Renal cortex interstitium (tissue), 11 donors: Measurements from ENCODE around the gene RASD2. TPM values are rescaled to one million over a fixed set of nuclear protein-coding genes. Genes with fewer than 3 reads are reported as not detected.

Experiments used
- DNase-seq, 11 donors: peaks; one replicate each; pipeline ENCODE4 v3.0.0-alpha.2; 2013; ENCODE audit warnings: low read depth in 9 of 11, low spot score in 4 of 11; ENCODE audit errors: extremely low read depth in 1 of 11
- polyA plus RNA-seq, 3 donors: library from polyadenylated mRNA; unstranded; fragments of 120-200 nt; gene quantifications; one replicate each; pipeline ENCODE4 v1.2.1, GENCODE V29; 2013; ENCODE audit not compliant: insufficient read length in 3 of 3

The RASD2 gene
- polyA plus RNA-seq, 3 donors: 2.1 to 2.2 (median 2.1) TPM

- no peak for DNase-seq
These were observed 51.2 kb downstream of the RASD2 start for GRCh38 chr22:35591714-35592417.

DNA sequence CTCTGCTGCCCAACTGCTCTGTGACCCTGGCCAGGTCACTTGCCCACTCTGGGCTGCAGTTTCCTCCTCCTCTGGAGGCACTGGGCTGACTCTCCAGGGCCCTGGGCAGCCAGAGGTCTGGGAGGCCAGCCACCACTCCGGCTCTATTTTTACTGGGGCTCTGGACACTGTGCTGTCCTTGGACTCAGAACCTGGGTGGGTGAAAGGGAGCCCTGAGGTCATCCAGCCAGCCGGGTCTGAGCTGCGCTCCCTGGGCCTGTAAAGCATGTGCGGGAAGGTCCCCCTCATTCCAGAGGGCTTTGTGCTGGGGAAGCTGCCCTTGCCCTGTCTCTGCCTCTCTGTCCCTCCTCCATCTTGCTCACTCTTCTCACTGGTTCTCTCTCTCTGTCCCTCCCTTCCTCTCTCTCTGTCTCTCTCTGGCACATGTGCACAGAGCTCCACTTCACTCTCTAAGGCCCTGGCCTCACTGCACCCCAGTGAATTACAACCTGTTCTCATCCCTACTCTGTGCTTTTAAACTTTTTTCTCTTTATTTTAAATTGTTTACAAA is 51.9 kb downstream of the RASD2 start:
- no peak for DNase-seq

DNA sequence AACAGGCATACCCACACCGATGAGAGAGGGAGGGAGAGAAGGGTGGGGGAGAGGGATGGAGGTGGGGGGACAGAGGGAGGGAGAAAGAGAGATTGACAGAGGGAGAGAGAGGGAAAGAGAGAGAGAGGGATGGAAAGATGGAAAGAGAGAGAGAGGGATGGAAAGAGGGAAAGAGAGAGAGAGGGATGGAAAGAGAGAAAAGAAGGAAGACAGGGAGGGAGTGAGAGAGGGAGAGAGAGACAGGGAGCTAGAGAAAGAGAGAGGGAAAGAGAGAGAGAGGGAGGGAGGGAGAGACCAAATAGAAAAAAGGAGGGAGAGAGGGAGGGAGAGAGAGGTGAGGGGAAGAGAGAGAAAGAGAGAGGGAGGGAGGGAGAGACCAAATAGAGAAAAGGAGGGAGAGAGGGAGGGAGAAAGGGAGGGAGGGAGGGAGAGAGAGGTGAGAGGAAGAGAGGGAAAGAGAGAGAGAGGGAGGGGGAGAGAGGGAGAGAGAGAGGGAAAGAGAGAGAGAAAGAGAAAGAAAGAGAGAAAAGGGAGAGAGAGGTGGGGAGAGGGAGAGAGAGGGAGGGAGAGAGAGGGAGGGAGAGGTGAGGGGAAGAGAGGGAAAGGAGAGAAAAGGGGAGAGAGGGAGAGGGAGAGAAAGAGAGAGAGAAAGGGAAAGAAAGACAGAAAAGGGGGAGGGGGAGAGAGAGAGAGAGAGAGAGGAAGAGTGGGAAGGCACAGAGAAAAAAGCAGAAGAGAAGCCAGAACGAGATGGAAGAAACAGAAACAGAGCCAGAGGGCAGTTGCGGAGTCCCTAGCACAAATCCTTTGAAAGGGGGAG is 52.6 kb downstream of the RASD2 start:
- DNase-seq: no peak

- DNase-seq: no peak
These were observed 53.4 kb downstream of the RASD2 start for GRCh38 chr22:35593891-35594470.

GRCh38 chr22:35594686-35595085 is 54.1 kb downstream of the RASD2 start:
- no peak for DNase-seq

DNA sequence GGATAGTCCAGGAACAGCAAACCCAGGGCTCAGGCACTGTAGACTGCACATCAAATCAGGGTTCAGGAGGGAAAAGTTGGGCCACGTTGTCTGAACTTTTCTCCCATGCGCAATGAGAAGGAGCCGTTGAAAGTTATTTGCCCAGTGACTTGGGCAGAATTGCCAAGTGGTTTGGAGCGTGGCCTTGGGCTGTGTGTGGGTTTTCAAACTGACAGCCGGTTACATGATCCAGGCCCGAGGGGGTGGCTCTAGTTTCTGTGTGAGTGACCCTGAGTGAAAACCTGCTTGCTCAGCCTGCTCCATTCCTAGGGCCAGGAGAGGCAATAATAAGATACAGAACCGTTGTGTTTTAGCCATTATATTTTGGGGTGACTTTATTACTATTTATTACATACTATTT is 56.2 kb downstream of the RASD2 start:
- no peak for DNase-seq

DNA sequence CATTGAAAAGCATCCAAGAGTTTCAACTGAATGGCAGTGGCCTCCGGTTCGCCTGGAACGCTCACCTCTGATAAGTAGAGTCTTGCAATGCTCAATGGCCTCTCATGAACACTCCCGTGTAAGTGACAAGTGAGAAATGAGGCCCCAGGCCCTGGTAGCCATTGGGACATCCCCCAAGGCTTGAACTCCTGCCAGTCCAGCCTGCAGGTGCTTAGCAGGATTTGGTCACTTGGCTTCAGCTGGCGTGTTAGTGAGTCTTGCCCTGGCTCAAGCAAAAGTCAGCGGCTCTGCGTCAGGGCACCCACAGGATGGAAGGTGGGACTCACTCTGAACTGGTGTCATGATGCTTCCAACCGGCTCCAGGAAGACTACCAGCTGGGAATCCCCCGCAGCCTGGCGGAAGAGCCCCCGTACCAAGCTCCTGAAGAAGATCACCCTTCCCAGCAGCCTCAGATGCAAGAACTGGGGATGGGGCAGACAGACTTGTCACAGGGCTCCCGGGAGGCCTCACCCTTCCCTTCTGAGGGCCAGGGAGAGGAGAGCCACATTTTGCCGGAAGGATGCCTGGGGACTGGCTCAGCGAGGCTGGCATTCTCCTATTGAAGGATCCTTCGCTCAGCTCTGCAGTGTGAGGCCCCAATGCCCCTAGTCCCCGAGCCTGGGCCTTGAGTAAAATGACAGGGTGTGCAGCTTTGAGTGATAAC is 57.2 kb downstream of the RASD2 start:
- DNase-seq: no peak

GRCh38 chr22:35598396-35598710 is 57.7 kb downstream of the RASD2 start:
- DNase-seq: no peak

DNA sequence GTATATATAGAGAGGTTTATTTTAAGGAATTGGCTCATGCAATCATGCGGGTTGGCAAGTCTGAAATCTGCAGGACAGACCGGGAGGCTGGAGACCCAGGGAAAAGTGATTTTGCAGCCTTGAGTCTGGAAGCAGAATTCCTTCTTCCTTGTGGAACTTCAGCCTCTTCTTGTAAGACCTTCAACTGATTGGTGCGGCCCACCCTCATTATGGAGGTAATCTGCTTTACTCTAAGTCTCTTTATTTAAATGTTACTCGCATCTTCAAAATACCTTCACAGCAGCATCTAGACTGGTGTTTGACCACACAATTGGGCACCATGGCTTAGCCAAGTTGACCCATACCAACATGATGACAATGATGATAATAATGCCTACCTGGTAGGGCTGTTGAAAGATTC is 58.7 kb downstream of the RASD2 start:
- DNase-seq: no peak

DNA sequence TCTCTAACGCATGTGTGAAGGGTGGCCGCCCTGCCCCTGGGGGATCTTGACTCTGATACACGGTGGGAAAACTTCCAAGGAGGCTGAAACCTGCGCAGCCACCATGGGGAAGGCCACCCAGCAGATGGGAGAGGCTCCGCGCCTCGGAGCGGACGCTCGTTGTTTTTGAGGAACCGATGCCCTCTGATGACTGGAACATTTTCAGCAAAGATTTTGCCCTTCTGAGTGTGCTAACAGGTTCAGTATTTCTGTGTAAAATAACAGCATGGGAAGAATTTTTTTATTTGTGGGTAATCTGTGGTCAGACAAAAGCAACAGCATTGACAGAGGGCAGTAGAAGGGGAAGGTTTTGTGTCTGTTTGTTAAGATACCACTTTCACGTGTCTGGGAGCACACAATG is 59.8 kb downstream of the RASD2 start:
- no peak for DNase-seq

DNA sequence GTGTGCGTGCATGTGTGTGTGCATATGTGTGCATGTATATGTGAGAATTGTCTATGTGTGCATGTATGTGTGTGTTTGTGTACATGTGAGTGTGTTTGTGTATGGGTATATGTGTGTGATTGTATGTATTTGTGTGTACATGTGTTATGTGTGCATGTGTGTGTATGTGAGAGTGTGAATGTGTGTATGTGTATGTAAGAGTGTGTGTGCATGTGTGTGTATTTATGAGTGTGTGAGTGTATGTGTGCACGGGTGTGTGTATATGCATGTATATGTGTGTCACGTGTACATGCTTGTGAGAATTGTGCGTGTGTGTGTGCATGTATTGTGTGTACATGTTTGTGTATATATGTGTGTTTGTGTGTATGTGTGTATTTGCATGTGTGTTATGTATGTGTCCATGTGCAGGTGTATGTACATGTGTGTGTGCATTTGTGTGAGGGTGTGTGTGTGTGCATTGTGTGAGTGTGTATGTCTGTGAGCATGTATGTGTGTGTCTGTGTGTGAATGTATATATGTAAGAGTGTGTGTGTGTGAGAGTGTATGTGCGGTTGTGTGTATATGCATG is 60.5 kb downstream of the RASD2 start:
- no peak for DNase-seq

- no peak for DNase-seq
These were observed 61.3 kb downstream of the RASD2 start for GRCh38 chr22:35601743-35602615.

Other genes starting within 250 kb of the RASD2 start
- 10 to 100 TPM; 39.4 to 42.9 (median 40.7) TPM for gene TOM1, start 240.9 kb upstream of the RASD2 start, polyA plus RNA-seq
- gene HMOX1, start 159.7 kb upstream of the RASD2 start, polyA plus RNA-seq: 10 to 100 TPM; 41.4 to 49.6 (median 41.8) TPM
- gene MCM5, start 140.7 kb upstream of the RASD2 start, polyA plus RNA-seq: 10 to 100 TPM; 65.1 to 88.3 (median 72.0) TPM
- gene MB, start 76.5 kb downstream of the RASD2 start, polyA plus RNA-seq: under 1 TPM in 1 of 3 donors, not detected in 2; 0.47 TPM
- 1 to 10 TPM; 3.0 to 4.2 (median 3.6) TPM for gene APOL6, start 107.6 kb downstream of the RASD2 start, polyA plus RNA-seq
- gene APOL5, start 177.0 kb downstream of the RASD2 start, polyA plus RNA-seq: under 1 TPM in 1 of 3 donors, not detected in 2; 0.09 TPM